ENCODE measurements around the gene NUP205. TPM values are rescaled to one million over a fixed set of nuclear protein-coding genes. Genes with fewer than 3 reads are reported as not detected.
"Not testable (repeated sequence)": the region's sequence is repeated elsewhere in the genome, so short reads cannot be mapped to it uniquely, and the experiment has no call there.

Gene NUP205
- total RNA-seq, 4 donors from 2014 or later, result 27.6 to 33.9 (median 28.8) TPM

DNA sequence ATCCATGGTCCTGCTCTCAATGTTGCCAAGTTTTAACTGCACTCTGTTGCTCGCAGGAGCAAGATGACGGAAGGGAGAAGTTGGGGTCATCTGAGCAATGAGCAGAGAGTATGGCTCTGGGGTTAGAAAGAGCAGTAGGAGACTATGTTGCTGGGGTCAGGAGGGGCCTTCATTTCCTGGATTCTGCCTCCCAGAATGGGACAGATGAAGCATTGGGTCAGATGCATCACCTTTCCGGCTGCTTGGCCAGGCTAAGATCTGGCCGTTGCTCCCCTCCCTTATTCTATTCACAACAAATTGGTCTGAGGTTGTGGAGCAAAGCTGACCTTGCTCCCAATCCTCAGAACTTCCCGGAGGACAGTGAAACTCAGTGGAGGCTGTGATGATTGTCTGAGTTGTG, 127.0 kb downstream of the NUP205 start:
- H3K4me3 ChIP-seq (ENCODE audit: low read depth, poor library complexity, severe bottlenecking), result no peak overlapping the region
- DNase-seq (ENCODE audit: low spot score in 2 of 2), result no peak
- intact Hi-C loops (cut with DNase I; ENCODE audit: low total_unique reads), result no loop called here
- TF ChIP-seq, protein P1, sequence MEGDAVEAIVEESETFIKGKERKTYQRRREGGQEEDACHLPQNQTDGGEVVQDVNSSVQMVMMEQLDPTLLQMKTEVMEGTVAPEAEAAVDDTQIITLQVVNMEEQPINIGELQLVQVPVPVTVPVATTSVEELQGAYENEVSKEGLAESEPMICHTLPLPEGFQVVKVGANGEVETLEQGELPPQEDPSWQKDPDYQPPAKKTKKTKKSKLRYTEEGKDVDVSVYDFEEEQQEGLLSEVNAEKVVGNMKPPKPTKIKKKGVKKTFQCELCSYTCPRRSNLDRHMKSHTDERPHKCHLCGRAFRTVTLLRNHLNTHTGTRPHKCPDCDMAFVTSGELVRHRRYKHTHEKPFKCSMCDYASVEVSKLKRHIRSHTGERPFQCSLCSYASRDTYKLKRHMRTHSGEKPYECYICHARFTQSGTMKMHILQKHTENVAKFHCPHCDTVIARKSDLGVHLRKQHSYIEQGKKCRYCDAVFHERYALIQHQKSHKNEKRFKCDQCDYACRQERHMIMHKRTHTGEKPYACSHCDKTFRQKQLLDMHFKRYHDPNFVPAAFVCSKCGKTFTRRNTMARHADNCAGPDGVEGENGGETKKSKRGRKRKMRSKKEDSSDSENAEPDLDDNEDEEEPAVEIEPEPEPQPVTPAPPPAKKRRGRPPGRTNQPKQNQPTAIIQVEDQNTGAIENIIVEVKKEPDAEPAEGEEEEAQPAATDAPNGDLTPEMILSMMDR (IDR thresholded peaks at IDR 0.05), result no peak
- TF ChIP-seq POLR2A (IDR thresholded peaks at IDR 0.05), result no peak
- WGBS, 2 donors, result 90 to 94% methylated on average over 5 of the region's 5 CpGs

DNA sequence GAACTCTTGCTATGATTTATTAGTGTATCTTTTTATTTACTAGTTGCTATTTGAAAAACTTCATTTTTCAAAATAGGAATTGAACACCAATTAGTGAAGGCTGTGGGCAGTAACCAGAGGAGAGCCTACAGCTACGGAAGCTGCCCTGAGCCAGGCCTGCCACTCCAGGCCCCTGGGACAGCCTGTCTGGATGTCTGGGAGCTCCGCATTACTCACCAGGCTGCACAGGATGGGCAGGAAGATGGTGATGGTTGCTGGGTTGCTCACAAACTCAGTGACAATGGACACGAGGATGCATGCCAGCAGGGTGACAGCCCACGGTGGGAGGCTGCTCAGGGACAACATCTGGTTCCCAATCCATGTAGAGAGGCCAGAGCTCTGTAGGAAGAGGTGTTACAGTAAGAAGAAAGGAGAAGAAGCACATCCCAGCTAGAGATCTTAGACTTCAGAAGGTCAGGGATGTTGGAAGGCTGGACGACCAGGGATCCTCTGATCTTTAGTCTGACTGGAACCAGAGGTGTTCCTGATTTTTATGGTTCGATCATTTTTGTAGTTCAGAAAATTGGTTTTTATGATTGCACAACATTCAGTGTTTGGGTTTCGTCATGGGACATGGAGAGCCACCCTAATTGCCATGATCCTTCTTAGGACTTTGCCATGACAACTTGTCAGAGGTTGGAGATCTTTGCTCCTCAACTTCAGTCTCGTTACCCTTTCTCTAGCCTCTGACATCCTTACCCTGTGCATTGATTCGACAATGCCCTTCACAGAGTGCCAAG, 127.8 kb downstream of the NUP205 start:
- 85% methylated on average over 9 of the region's 9 CpGs for WGBS, 2 donors
- H3K4me3 ChIP-seq (ENCODE audit: low read depth, poor library complexity, severe bottlenecking), result no peak overlapping the region
- no peak for TF ChIP-seq POLR2A (IDR thresholded peaks at IDR 0.05)
- TF ChIP-seq, protein P1 (IDR thresholded peaks at IDR 0.05), result no peak
- intact Hi-C loops (cut with DNase I; ENCODE audit: low total_unique reads), result no loop called here
- no peak for DNase-seq (ENCODE audit: low spot score in 2 of 2)

DNA sequence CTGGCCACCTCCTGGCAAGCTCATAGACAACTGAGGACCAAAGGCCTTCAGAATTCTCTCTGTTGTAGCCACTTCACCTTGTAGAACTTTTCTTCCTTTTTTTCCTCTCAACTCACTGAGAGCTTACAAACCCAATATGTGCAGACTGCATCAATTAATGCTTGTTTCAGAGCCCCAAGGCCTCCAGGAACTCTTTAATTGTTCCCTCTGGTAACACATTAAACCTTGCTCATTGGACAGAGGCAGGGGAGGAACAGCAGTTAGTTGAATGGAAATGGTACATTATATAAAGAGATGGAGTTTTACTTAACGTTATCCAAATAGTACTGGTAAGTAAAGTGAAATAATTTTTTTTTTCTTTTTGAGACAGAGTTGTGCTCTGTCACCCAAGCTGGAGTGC, 129.7 kb downstream of the NUP205 start:
- DNase-seq (ENCODE audit: low spot score in 2 of 2), result no peak
- intact Hi-C loops (cut with DNase I; ENCODE audit: low total_unique reads), result no loop called here
- no peak for TF ChIP-seq POLR2A (IDR thresholded peaks at IDR 0.05)
- TF ChIP-seq, protein P1 (IDR thresholded peaks at IDR 0.05), result no peak
- H3K4me3 ChIP-seq (ENCODE audit: low read depth, poor library complexity, severe bottlenecking), result no peak overlapping the region
- 0% methylated on average over 1 of the region's 1 CpG for WGBS, 2 donors

DNA sequence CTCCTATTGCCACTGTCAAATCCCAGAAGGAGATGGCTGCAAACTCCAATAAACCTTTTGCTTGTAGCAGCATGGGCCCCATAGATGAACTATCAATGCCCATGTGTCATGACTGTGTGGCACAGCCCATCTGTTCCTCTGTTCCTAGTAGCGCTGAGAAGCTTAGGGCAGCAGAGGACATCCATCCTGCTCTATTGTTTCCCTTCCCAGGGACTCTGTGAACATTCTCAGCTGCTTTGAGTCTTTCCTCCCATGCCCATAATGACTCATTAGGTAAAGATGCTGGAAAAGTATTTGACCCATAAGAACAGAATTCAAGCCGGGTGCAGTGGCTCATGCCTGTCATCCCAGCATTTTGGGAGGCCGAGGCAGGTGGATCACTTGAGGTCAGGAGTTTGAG, 132.8 kb downstream of the NUP205 start:
- TF ChIP-seq POLR2A (IDR thresholded peaks at IDR 0.05), result no peak
- TF ChIP-seq, protein P1 (IDR thresholded peaks at IDR 0.05), result no peak
- whole genome bisulfite sequencing, 2 donors, result 92 to 97% methylated on average over 3 of the region's 3 CpGs
- H3K4me3 ChIP-seq (ENCODE audit: low read depth, poor library complexity, severe bottlenecking), result no peak overlapping the region
- intact Hi-C loops (cut with DNase I; ENCODE audit: low total_unique reads), result no loop called here
- DNase-seq (ENCODE audit: low spot score in 2 of 2), result no peak

DNA sequence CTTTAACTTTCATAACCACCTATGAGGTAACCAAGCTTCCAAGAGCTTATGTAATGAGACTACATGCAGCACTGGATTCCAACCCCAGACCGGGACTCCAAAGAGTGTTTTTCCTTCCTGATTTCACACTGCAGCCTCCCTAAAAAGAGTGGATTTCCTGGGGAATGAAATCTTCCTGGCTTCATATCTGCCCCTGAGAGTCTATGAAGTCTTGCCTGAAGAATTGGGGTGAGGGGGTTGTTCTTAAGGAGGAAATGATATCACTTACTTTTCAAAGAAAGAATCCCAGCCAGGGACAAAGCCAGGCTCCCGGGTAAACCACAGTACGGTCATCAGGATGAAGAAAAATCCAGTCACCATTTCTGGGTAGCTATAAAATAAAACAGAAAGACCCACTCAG, 134.3 kb downstream of the NUP205 start:
- TF ChIP-seq POLR2A (IDR thresholded peaks at IDR 0.05), result no peak
- TF ChIP-seq, protein P1 (IDR thresholded peaks at IDR 0.05), result no peak
- peak in 1 of 2 donors; percentile 15 for DNase-seq (ENCODE audit: low spot score in 2 of 2)
- intact Hi-C loops (cut with DNase I; ENCODE audit: low total_unique reads), result no loop called here
- 56 to 58% methylated on average over 3 of the region's 3 CpGs for WGBS, 2 donors
- H3K4me3 ChIP-seq (ENCODE audit: low read depth, poor library complexity, severe bottlenecking), result no peak overlapping the region

DNA sequence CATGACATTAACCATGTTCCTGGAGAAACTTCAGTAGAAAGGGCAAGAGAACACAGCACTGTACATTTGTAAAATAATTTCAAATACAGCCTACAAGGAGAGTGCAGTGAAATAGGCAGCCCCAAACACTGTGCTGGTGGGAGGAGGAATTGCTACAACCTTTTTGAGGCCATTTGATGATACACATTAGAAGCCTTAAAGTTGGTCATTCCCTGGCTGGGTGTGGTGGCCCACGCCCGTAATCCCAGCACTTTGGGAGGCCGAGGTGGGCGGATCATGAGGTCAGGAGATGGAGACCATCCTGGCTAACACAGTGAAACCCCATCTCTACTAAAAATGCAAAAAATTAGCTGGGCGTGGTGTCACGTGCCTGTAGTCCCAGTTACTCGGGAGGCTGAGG, 134.9 kb downstream of the NUP205 start:
- H3K4me3 ChIP-seq (ENCODE audit: low read depth, poor library complexity, severe bottlenecking); intact Hi-C loops (cut with DNase I; ENCODE audit: low total_unique reads): not testable (repeated sequence)
- 92 to 96% methylated on average over 7 of the region's 7 CpGs for WGBS, 2 donors
- DNase-seq (ENCODE audit: low spot score in 2 of 2), result peak in 1 of 2 donors; percentile 17
